HG03432 (cell line): ENCODE measurements around the gene DPH5.
"Not testable (repeated sequence)": the region's sequence is repeated elsewhere in the genome, so short reads cannot be mapped to it uniquely, and the experiment has no call there.

Experiments used
- ATAC-seq: cut with Tn5 transposase; IDR thresholded peaks from one replicate; pipeline ENCODE4 v1.9.1; 2021; ENCODE audit warnings: mild to moderate bottlenecking, moderate library complexity; ENCODE audit not compliant: unreplicated experiment

DPH5 gene

DNA sequence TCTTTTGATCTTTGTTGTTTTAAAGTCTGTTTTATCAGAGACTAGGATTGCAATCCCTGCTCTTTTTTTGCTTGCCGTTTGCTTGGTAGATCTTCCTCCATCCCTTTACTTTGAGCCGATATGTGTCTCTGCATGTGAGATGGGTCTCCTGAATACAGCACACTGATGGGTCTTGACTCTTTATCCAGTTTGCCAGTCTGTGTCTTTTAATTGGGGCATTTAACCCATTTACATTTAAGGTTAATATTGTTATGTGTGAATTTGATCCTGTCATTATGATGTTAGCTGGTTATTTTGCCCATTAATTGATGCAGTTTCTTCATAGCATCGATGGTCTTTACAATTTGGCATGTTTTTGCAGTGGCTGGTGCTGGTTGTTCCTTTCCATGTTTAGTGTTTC, 77.8 kb downstream of the DPH5 start:
- ATAC-seq, result not testable (repeated sequence)

DNA sequence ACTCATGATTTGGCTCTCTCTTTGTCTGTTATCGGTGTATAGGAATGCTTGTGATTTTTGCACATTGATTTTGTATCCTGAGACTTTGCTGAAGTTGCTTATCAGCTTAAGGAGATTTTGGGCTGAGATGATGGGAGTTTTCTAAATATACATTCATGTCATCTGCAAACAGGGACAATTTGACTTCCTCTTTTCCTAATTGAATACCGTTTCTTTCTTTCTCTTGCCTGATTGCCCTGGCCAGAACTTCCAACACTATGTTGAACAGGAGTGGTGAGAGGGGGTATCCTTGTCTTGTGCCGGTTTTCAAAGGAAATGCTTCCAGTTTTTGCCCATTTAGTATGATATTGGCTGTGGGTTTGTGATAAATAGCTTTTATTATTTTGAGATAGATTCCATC, 79.5 kb downstream of the DPH5 start:
- not testable (repeated sequence) for ATAC-seq

DNA sequence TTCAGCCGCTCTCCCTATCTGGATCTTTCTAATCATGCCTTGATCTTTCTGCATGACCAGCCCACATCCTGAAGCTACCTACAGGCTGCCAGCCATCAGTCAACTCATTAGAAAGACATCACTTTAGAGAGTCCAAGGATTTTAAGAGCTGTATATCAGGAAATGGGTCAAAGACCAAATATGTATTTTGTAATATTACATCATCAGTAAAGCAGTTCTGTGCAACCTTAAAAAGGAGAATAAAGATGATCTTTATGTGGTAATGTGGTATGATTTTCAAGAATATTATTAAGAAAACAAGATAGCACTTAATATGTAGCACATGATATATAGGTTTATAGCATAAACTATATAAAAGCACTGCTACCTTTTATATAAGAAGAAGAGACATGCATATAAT, 82.1 kb downstream of the DPH5 start:
- no peak for ATAC-seq

- ATAC-seq, result no peak
Observed at GRCh38 chr1:100942304-100943046, 83.1 kb downstream of the DPH5 start.

DNA sequence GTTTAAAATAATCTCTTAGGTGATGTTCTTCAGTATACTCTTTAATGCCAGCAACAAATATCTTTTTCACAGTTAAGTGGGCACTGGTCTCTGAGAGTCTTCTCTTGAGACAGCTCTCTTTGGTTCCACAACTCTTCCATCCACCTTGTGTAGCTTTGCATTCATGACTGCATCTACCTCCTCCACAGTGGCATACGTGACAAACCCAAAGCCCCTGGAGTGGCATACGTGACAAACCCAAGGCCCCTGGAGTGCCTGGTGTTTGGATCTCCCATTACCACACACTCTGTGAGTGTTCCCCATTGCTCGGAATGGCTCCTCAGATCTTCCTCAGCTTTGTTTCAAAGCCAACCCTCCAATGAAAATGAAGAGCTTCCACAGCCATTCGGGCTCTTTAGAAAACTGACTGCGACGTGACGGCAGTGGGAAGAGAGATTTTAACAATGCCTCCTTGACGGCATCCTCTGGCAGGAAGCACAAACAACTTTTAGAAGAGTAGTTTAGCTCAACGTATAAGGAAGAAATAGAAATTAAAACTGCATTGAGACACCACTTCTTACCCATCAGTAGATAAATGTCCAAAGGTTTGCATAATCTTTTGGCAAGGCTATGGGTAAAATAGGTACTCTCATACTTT, 83.9 kb downstream of the DPH5 start:
- no peak for ATAC-seq

- no peak for ATAC-seq
Observed at GRCh38 chr1:100941098-100941527, 84.5 kb downstream of the DPH5 start.
